Fibroblast of lung (primary cell): ENCODE results near the gene TSPAN18.

Experiments
- CTCF ChIP-seq, 2 donors: IDR thresholded peaks in 1 of 2; conservative IDR thresholded peaks in 1 of 2; 1 replicate in 1 of 2; 2 replicates in 1 of 2; pipeline ENCODE4 v1.5.1; 2011 to 2012; ENCODE audit warnings: low read length in 2 of 2, control low read depth in 1 of 2, inconsistent platforms in 1 of 2, low read depth in 1 of 2, mild to moderate bottlenecking in 1 of 2
- EZH2 ChIP-seq: IDR thresholded peaks from 2 replicates; pipeline ENCODE4 v1.5.1; 2012; ENCODE audit warnings: low read length, control low read depth, mild to moderate bottlenecking; ENCODE audit errors: missing control alignments

- no peak for TF ChIP-seq CTCF (conservative IDR thresholded peaks at IDR 0.05 in 1 of 2, IDR thresholded peaks at IDR 0.05 in 1 of 2; ENCODE audit: low read depth in 1 of 2, low read length in 2 of 2)
- TF ChIP-seq EZH2, result no peak
These were observed 5.1 kb downstream of the TSPAN18 start for GRCh38 chr11:44731685-44732430.
